Mucosa of descending colon (tissue), 3 donors: ENCODE results near the gene BRD4. TPM values are rescaled to one million over a fixed set of nuclear protein-coding genes. Genes with fewer than 3 reads are reported as not detected.

ENCODE experiments used
- ATAC-seq: fragments of 200-7000 bp; cut with Tn5 transposase; one replicate; pipeline ENCODE4 v1.9.1; 2020; ENCODE audit warnings: mild to moderate bottlenecking, moderate library complexity
- DNase-seq, 3 donors: peaks; one replicate each; pipeline ENCODE4 v3.0.0-alpha.2; 2020
- H3K36me3 ChIP-seq: fragments of 200-600 bp; one replicate; pipeline ENCODE4 v1.8.0; 2021; ENCODE audit warnings: low read depth, mild to moderate bottlenecking
- H3K4me1 ChIP-seq: fragments of 200-600 bp; one replicate; pipeline ENCODE4 v1.8.0; 2021; ENCODE audit warnings: low read depth, mild to moderate bottlenecking
- H3K4me3 ChIP-seq: fragments of 200-600 bp; one replicate; pipeline ENCODE4 v1.8.0; 2021; ENCODE audit warnings: mild to moderate bottlenecking
- H3K9me3 ChIP-seq: fragments of 200-600 bp; one replicate; pipeline ENCODE4 v1.8.0; 2021; ENCODE audit warnings: mild to moderate bottlenecking
- intact Hi-C, 2 donors: fragments of 100-400 bp; cut with DNase I in 1 of 2; cut with micrococcal nuclease in 1 of 2; formaldehyde crosslinking; loops; one replicate each; pipeline versions ENCODE4 v1.11.0 to v1.11.1; 2022; cut with DNase I, micrococcal nuclease
- total RNA-seq, 3 donors: library from RNA; stranded (reverse); fragmentation: NEBNext Ultra II Directional in 2 of 3; extraction: Animal tissue kit (Norgen Biotek cat#: 25700) in 2 of 3; gene quantifications; one replicate each; pipeline versions ENCODE4 v1.2.1 to v1.2.4, GENCODE V29; 2021 to 2023
- TF ChIP-seq, protein P1 (sequence below): fragments of 200-600 bp; IDR thresholded peaks from one replicate; pipeline ENCODE4 v1.8.0; 2022; ENCODE audit warnings: antibody characterized with exemption, mild to moderate bottlenecking
- donor health status: DM: no; HTN: no; CAD: no; lungs with moderate emphysema.
- donor health status: DM: no; HTN: no; CAD: no.
- donor health status: DM: no; HTN: yes; CAD: no.

Gene BRD4
- total RNA-seq, 3 donors from 2014 or later = 78.3 to 104 (median 82.6) TPM

DNA sequence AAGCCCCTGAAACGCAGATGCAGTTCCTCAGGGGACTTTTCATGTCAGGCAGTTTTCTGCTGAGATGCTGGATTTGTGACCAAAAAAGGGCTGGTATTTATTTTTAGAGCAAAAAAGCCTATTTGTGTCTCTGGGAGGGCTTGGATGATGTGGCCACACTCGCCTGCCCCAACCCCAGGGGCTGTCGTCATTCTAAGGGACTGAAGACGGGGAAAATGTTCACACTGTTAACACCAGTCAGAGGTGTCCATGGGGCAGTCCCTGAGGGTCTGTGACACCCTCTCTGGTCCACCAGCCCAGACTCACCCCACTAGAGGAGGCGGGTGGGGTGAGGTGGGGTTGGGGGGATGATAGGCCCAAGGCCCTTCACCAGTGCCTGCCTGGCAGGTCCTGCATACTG is 84.2 kb downstream of the BRD4 start:
- no peak overlapping the region for H3K4me3 ChIP-seq
- no peak for DNase-seq
- no peak for ATAC-seq
- intact Hi-C loops = no loop called here
- peaks cover 3% of the 10 kb centered on the region for H3K36me3 ChIP-seq
- H3K9me3 ChIP-seq = no peaks in the 10 kb centered on the region
- peaks cover 37% of the 10 kb centered on the region for H3K4me1 ChIP-seq
- TF ChIP-seq, protein P1, sequence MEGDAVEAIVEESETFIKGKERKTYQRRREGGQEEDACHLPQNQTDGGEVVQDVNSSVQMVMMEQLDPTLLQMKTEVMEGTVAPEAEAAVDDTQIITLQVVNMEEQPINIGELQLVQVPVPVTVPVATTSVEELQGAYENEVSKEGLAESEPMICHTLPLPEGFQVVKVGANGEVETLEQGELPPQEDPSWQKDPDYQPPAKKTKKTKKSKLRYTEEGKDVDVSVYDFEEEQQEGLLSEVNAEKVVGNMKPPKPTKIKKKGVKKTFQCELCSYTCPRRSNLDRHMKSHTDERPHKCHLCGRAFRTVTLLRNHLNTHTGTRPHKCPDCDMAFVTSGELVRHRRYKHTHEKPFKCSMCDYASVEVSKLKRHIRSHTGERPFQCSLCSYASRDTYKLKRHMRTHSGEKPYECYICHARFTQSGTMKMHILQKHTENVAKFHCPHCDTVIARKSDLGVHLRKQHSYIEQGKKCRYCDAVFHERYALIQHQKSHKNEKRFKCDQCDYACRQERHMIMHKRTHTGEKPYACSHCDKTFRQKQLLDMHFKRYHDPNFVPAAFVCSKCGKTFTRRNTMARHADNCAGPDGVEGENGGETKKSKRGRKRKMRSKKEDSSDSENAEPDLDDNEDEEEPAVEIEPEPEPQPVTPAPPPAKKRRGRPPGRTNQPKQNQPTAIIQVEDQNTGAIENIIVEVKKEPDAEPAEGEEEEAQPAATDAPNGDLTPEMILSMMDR = no peak

DNA sequence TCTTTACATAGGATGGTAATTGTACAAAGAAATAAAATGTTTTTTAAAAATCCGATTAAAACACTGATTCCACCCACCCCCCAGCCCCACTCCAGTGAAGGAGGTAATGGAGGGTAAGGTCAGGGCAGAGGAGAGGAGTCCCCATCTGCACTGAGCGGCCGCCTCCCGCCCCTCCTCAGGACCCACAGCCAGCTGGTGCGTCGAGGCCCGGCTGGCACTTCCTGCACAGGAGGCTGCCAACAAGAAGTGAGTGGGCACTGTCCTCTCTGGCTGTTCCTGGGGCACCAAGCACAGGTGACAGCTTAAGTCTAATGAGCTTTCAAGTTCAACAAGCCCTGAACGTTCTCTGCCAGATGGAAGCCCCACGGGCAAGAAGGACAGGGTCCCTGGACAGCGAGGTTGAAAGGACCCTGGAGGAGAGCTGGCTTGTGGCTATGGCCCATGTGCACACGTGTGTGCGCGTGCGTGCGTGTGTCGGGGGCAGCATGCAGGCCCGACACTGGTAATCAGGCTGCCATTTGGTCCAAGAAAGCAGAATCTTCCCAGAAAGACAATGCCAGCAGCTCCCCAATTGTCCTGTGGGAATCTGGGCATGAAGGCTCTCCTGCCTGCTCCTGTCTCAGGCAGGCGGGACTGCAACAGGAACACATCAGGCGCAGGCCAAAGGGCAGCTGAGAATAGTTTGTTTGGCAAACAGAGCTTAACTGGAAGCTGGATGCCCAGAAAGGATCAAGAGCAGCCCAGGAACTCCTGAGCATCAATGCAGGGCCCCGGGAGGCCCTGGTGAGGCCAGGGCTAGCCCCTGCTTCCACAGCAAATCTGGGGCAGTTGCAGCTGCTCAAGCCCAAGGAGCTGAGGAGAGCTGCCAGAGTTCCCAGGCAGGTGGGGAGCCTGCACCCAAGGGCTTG is 85.0 kb downstream of the BRD4 start:
- Histone ChIP-seq H3K4me1 (peaks cover 33% of the 10 kb centered on the region), H3K4me3 (no peak overlapping the region), H3K36me3 (no peaks in the 10 kb centered on the region), H3K9me3 (no peaks in the 10 kb centered on the region)
- intact Hi-C loops = no loop called here
- ATAC-seq = no peak
- no peak for DNase-seq
- TF ChIP-seq, protein P1 = no peak

DNA sequence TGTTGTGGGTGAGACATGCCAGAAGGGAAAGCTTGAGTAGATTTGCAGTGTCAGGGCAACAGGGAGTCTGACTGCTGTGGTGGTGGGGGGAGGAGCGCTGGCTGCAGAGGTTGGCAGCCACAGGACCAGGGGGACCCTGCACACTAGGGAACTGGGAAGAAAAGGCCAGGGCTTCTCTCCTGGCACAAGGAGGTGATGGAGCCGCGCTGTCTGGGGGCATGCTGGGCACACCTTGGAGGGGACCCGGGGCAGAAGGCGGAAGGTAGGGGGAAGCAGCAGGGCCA is 86.2 kb downstream of the BRD4 start:
- Histone ChIP-seq H3K9me3 (no peaks in the 10 kb centered on the region), H3K4me1 (peaks cover 33% of the 10 kb centered on the region), H3K4me3 (no peak overlapping the region), H3K36me3 (no peaks in the 10 kb centered on the region)
- ATAC-seq = no peak
- TF ChIP-seq, protein P1 = no peak
- no peak for DNase-seq
- intact Hi-C loops = no loop called here

DNA sequence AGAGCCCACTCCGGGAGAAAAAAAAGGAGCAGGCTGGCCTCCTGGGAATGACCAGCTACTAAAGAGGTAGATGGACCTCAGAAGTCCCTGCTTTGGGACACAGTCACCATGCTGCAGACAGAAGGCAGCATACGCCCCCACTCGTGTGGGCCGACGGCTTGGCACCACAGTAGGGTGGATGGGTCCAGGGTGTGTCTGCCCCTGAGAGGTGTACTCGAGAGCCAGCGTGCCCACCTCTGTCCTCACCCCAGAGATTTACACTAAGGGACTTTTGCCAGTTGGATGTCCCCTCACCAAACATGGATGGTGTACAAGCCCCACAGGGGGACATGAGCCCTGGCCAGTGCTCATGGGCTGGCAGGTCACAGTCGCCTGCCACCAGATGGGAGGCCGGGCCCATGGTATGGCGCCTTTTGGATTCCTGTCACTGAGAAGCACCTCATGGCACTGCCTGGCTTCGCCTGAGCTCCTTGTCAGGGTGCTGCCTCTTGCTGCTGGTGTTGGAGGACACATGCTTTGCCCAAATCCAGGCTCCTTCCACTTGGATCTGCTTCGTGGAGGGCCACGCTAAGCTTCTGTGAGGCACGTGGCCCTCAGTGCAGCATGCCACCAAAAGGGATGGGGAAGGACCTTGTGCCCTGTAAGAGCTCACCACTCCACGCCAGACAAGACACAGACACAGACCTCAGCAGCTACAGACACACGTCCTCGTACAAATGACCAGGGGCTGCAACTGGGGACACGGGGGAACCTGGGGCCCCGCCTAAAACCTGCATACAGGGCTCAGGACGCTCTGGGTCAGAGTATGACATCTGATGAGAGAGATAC is 86.8 kb downstream of the BRD4 start:
- H3K36me3 ChIP-seq = no peaks in the 10 kb centered on the region
- H3K4me3 ChIP-seq = no peak overlapping the region
- no peaks in the 10 kb centered on the region for H3K9me3 ChIP-seq
- TF ChIP-seq, protein P1 = no peak
- H3K4me1 ChIP-seq = peaks cover 29% of the 10 kb centered on the region
- ATAC-seq = no peak
- intact Hi-C loops = no loop called here
- no peak for DNase-seq

DNA sequence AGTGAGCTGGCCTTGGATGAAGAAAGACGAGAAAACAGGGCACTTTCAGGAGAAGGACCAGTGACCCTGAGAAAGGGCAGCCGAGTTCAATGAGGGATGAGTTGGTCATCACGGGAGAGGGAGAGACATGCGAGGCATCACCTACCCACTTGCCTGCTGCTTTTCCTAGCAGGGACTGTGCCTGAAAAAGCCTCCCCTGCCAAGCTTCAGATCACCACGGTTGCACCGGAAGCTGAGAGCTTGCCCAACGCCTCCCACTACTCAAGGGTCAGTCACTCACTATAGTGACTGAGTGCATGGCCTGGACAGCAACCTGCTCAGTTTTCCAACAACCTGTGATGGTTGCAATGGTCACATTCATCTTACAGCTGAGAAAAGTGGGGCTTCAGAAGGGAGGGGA is 87.5 kb downstream of the BRD4 start:
- ATAC-seq = no peak
- no peaks in the 10 kb centered on the region for H3K36me3 ChIP-seq

More for the DNA sequence above, 87.5 kb downstream of the BRD4 start:
- H3K9me3 ChIP-seq = no peaks in the 10 kb centered on the region
- intact Hi-C loops = no loop called here
- H3K4me1 ChIP-seq = peaks cover 23% of the 10 kb centered on the region
- TF ChIP-seq, protein P1 = no peak
- no peak for DNase-seq
- H3K4me3 ChIP-seq = no peak overlapping the region
